PC-3 (cell line): ENCODE results near the gene TMEM163.

Source experiments
- CTCF ChIP-seq: fragments of 300-600 bp; sonication (generic); conservative IDR thresholded peaks from 2 replicates; pipeline ENCODE4 v1.5.1; 2017; ENCODE audit warnings: antibody characterized with exemption, low read depth, mild to moderate bottlenecking, low read length
- EZH2 ChIP-seq: fragments of 300-600 bp; sonication (generic); IDR thresholded peaks from one replicate; pipeline ENCODE4 v1.6.1; 2017; ENCODE audit warnings: antibody characterized with exemption, mild to moderate bottlenecking, low read length; ENCODE audit not compliant: unreplicated experiment

- no peak for TF ChIP-seq CTCF
- no peak for TF ChIP-seq EZH2
Observed at GRCh38 chr2:134711692-134712091, 7.1 kb downstream of the TMEM163 start.
